Breast epithelium (tissue), 4 donors: ENCODE results near the gene PSKH1. TPM values are rescaled to one million over a fixed set of nuclear protein-coding genes. Genes with fewer than 3 reads are reported as not detected.

Experiments used
- DNase-seq, 2 donors: peaks; one replicate each; pipeline ENCODE4 v3.0.0-alpha.2; 2019; ENCODE audit warnings: low spot score in 2 of 2
- H3K27ac ChIP-seq, 2 donors: fragments of 200-600 bp; sonication (generic) in 1 of 2; one replicate each; pipeline ENCODE4 v1.5.1; 2016 to 2019; ENCODE audit warnings: mild to moderate bottlenecking in 1 of 2
- H3K27me3 ChIP-seq, 2 donors: fragments of 200-600 bp; sonication (generic) in 1 of 2; one replicate each; pipeline versions ENCODE4 v1.5.1 to v1.6.0; 2017 to 2019; ENCODE audit warnings: control low read depth in 1 of 2, mild to moderate bottlenecking in 1 of 2
- H3K36me3 ChIP-seq: fragments of 200-600 bp; one replicate; pipeline ENCODE4 v1.5.1; 2019
- H3K4me1 ChIP-seq, 2 donors: fragments of 200-600 bp; sonication (generic); one replicate each; pipeline ENCODE4 v1.5.1; 2016 to 2019; ENCODE audit warnings: control low read depth in 1 of 2
- H3K4me3 ChIP-seq, 3 donors: fragments of 200-600 bp; sonication (generic); 1 replicate in 2 of 3; 2 replicates in 1 of 3; pipeline ENCODE4 v1.5.1; 2016 to 2019; ENCODE audit warnings: mild to moderate bottlenecking in 3 of 3, moderate library complexity in 2 of 3
- H3K9me3 ChIP-seq, 2 donors: fragments of 200-600 bp; sonication (generic) in 1 of 2; one replicate each; pipeline ENCODE4 v1.5.1; 2016 to 2019; ENCODE audit warnings: control low read depth in 1 of 2
- POLR2A ChIP-seq: fragments of 450-650 bp; IDR thresholded peaks from one replicate; pipeline ENCODE4 v1.6.1; 2016; ENCODE audit warnings: antibody characterized with exemption, mild to moderate bottlenecking, moderate library complexity
- POLR2AphosphoS5 ChIP-seq, 3 donors: sonication (generic); formaldehyde crosslinking; IDR thresholded peaks; one replicate each; pipeline ENCODE4 v1.6.1; 2017; ENCODE audit warnings: antibody characterized with exemption in 3 of 3
- intact Hi-C: fragments of 100-400 bp; cut with DNase I; formaldehyde crosslinking; loops from one replicate; pipeline ENCODE4 v1.15.1; 2023; ENCODE audit warnings: low total_unique reads
- total RNA-seq, 3 donors: library from RNA; depleted of rRNA; stranded (reverse); fragments of >200 nt; gene quantifications; one replicate each; pipeline ENCODE4 v1.1.0, GENCODE V29; 2016
- TF ChIP-seq, protein P1 (sequence below), 3 donors: fragments of 450-650 bp; IDR thresholded peaks; one replicate each; pipeline ENCODE4 v1.5.1; 2016 to 2017; ENCODE audit warnings: antibody characterized with exemption in 3 of 3, mild to moderate bottlenecking in 3 of 3, moderate library complexity in 3 of 3

The PSKH1 gene
- total RNA-seq, 3 donors from 2014 or later = 17.3 to 20.5 (median 17.4) TPM

DNA sequence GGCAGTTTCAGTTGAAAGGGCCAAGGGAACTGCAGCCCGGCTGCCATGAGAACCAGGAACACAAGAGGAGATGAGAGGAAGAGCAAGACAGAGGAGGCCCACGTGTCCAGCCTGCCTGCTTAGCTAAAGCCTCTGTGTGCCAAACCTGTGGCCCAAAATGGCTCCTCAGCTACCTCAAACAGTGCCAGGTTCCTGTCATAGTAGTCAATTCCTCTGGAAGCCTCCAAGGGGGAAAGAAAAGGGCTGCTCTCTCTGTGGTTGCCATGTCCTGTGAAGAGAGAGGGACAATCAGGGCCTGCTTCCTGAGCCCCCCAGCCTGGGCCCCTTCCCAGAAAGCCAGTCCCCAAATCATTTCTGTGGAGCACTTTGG is 70.2 kb downstream of the PSKH1 start:
- H3K27ac ChIP-seq = peak overlapping the region; percentile 23 to 90
- H3K4me1 ChIP-seq = peaks cover 25 to 35% of the 10 kb centered on the region in 2 donors
- H3K9me3 ChIP-seq = no peaks in the 10 kb centered on the region
- no peak for DNase-seq
- H3K4me3 ChIP-seq = no peak overlapping the region
- H3K36me3 ChIP-seq = no peaks in the 10 kb centered on the region
- intact Hi-C loops = no loop called here
- TF ChIP-seq, protein P1, sequence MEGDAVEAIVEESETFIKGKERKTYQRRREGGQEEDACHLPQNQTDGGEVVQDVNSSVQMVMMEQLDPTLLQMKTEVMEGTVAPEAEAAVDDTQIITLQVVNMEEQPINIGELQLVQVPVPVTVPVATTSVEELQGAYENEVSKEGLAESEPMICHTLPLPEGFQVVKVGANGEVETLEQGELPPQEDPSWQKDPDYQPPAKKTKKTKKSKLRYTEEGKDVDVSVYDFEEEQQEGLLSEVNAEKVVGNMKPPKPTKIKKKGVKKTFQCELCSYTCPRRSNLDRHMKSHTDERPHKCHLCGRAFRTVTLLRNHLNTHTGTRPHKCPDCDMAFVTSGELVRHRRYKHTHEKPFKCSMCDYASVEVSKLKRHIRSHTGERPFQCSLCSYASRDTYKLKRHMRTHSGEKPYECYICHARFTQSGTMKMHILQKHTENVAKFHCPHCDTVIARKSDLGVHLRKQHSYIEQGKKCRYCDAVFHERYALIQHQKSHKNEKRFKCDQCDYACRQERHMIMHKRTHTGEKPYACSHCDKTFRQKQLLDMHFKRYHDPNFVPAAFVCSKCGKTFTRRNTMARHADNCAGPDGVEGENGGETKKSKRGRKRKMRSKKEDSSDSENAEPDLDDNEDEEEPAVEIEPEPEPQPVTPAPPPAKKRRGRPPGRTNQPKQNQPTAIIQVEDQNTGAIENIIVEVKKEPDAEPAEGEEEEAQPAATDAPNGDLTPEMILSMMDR (IDR thresholded peaks at IDR 0.05) = no peak
- TF ChIP-seq POLR2AphosphoS5 (IDR thresholded peaks at IDR 0.05) = no peak
- TF ChIP-seq POLR2A = no peak
- no peaks in the 10 kb centered on the region for H3K27me3 ChIP-seq

GRCh38 chr16:67963662-67964321 is 70.7 kb downstream of the PSKH1 start:
- Histone ChIP-seq H3K4me1 (peaks cover 25 to 35% of the 10 kb centered on the region in 2 donors), H3K9me3 (no peaks in the 10 kb centered on the region), H3K27me3 (no peaks in the 10 kb centered on the region), H3K27ac (peak overlapping the region; percentile 23 to 90), H3K36me3 (no peaks in the 10 kb centered on the region), H3K4me3 (peak overlapping the region in 1 of 3 donors; percentile 10)
- no peak for DNase-seq
- TF ChIP-seq POLR2A = no peak
- TF ChIP-seq POLR2AphosphoS5 (IDR thresholded peaks at IDR 0.05) = no peak
- TF ChIP-seq, protein P1 (IDR thresholded peaks at IDR 0.05) = no peak
- intact Hi-C loops = no loop called here

DNA sequence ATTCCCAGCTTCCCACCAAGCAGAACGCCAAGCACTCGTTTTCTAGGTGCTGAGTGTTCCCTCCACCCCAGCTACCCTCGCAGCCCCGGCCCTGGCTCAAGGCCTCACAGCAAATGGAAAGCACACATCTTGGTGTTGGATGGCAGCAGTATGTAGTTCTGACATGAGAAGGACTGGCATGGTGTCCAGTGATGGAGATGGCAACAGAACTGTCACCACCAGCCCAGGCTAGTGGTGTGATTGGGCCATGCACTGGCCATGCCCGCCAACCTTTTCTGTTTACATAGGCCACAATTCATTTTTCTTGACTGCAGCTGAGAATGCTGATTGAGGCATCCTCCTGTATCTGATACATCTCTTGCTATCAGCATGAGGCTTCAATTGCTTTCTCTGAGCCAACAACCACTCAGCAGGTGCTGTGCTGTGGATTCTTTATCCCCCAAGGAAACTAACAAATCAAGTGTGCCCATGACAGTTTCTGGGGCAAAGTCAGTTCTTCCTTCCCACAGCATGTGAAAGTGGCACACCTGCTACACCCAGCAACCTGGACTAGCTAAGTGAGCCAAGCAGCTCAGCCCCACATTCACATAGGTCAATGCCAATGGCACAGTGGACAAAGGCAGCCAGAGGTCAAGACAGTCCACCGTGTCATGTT is 71.5 kb downstream of the PSKH1 start:
- Histone ChIP-seq H3K27ac (no peak overlapping the region), H3K9me3 (no peaks in the 10 kb centered on the region), H3K36me3 (no peaks in the 10 kb centered on the region), H3K4me3 (no peak overlapping the region), H3K27me3 (no peaks in the 10 kb centered on the region), H3K4me1 (peaks cover 22 to 35% of the 10 kb centered on the region in 2 donors)
- DNase-seq = no peak
- intact Hi-C loops = no loop called here
- TF ChIP-seq, protein P1 (IDR thresholded peaks at IDR 0.05) = no peak
- no peak for TF ChIP-seq POLR2AphosphoS5 (IDR thresholded peaks at IDR 0.05)
- no peak for TF ChIP-seq POLR2A

GRCh38 chr16:67965668-67966548 is 72.9 kb downstream of the PSKH1 start:
- peak in 1 of 2 donors; percentile 58 for DNase-seq
- Histone ChIP-seq H3K4me1 (peaks cover 20 to 33% of the 10 kb centered on the region in 2 donors), H3K36me3 (no peaks in the 10 kb centered on the region), H3K4me3 (peak overlapping the region; percentile 84 to 96 (median 89)), H3K27ac (peak overlapping the region; percentile 92 to 98), H3K27me3 (no peaks in the 10 kb centered on the region), H3K9me3 (no peaks in the 10 kb centered on the region)
- TF ChIP-seq POLR2A = no peak
- TF ChIP-seq, protein P1 (IDR thresholded peaks at IDR 0.05) = no peak
- TF ChIP-seq POLR2AphosphoS5 (IDR thresholded peaks at IDR 0.05) = no peak
- intact Hi-C loops = no loop called here
